ENCODE data around the gene ROR2.

Gene ROR2

DNA sequence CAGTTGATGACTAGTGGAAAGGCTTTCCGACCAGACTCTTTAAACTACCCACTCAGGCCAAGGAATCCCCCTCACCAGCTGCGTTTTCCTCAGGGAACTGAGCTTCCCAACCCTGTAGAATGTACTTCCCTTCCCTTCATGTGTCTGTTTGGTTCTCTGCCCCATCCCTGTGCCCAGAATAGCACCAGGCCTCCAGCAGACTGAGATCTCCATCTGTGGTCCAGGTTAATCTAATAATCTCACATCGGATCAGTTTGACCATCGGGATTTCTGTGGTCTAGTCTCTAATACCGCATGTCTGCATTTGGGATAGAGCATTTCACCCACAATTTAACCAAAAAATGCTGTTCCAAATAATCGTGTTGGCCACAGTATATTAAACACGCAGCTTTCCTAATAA lies 237.2 kb downstream of the ROR2 start:
- no peaks in the 10 kb centered on the region for H3K36me3 ChIP-seq (ENCODE audit: control insufficient read depth, insufficient read depth, low read length)
- no peaks in the 10 kb centered on the region for H3K27me3 ChIP-seq (ENCODE audit: control insufficient read depth, insufficient read depth, low read length)
- no peak overlapping the region for H3K9ac ChIP-seq (ENCODE audit: low read length)
- no peak overlapping the region for H3K4me3 ChIP-seq (ENCODE audit: low read length)
- H3K4me1 ChIP-seq (ENCODE audit: control insufficient read depth, insufficient read depth, low read length) = no peaks in the 10 kb centered on the region
- no peaks in the 10 kb centered on the region for H3K9me3 ChIP-seq (ENCODE audit: control insufficient read depth, low read length)

DNA sequence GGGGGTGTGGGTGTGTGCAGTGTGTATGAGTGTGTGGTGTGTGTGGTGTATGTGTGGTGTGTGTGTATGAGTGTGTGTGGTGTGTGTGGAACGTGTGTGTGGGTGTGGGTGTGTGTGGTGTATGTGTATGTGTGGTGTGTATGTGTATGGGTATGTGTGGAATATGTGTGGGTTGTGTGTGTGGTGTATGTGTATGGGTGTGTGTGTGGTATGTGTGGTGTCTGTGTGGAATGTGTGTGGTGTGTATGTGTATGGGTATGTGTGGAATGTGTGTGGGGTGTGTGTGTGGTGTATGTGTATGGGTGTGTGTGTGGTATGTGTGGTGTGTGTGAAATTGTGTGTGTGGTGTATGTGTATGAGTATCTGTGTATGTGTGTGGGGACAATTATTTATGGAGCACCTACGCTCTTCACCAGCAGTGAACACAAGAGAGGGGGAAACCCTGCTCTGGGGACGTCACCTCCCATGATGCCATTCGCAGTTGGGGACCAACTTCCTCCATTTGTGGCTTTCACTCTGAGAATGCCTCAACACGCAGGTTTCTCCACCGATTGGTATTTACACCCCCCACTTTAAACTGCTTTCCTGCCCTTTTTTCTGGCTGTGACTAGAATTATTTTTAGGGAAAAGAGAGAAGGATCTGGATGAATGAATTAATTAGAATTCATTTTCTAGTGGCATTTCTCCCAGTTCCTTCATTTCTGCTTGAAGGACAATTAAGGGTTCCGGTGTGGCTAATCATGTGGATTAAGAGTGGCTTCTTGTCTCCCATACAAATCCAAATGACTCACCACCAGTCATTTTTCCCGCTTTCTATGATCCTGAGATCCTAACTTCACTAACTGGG lies 238.1 kb downstream of the ROR2 start:
- no peaks in the 10 kb centered on the region for H3K9me3 ChIP-seq (ENCODE audit: control insufficient read depth, low read length)
- H3K4me3 ChIP-seq (ENCODE audit: low read length) = no peak overlapping the region
- H3K36me3 ChIP-seq (ENCODE audit: control insufficient read depth, insufficient read depth, low read length) = no peaks in the 10 kb centered on the region
- no peak overlapping the region for H3K9ac ChIP-seq (ENCODE audit: low read length)
- no peaks in the 10 kb centered on the region for H3K4me1 ChIP-seq (ENCODE audit: control insufficient read depth, insufficient read depth, low read length)
- no peaks in the 10 kb centered on the region for H3K27me3 ChIP-seq (ENCODE audit: control insufficient read depth, insufficient read depth, low read length)

DNA sequence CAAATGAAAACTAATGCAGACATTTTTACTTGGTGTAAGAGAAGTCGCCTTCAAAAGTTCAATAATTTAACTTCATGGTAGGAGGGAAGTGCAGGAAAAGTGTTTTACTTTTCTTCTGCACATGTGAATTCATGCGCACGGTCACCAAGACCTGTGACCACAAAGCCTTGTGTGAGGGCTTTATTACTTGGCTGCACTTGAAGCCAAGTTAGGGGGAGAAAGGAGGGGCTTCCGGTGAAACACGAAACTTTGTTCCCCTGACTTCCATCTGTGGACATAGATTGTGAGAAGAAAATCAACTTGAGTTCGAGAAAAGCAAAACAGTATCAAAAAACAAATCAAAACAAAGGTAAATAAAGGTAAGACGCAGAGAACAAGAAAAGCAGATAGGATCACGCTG lies 239.9 kb downstream of the ROR2 start:
- Histone ChIP-seq H3K36me3 (ENCODE audit: control insufficient read depth, insufficient read depth, low read length) (no peaks in the 10 kb centered on the region), H3K27me3 (ENCODE audit: control insufficient read depth, insufficient read depth, low read length) (no peaks in the 10 kb centered on the region), H3K4me3 (ENCODE audit: low read length) (no peak overlapping the region), H3K9me3 (ENCODE audit: control insufficient read depth, low read length) (no peaks in the 10 kb centered on the region), H3K9ac (ENCODE audit: low read length) (no peak overlapping the region), H3K4me1 (ENCODE audit: control insufficient read depth, insufficient read depth, low read length) (no peaks in the 10 kb centered on the region)

DNA sequence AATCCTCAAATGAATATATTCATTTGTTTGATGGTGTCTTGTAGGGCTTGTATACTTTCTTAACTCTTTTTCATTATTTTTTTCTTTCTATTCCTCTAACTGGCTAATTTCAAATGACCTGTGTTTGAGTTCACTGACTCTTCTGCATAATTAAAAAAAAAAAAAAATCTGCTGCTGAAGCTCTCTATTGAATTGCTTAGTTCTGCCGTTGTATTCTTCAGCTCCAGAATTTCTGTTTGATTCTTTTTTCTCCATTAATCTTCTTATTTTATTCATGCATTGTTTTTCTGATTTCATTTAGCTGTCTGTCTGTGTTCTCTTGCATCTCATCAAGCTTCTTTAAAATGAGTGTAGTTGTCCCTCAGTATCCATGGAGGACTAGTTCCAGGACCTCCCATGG lies 244.6 kb downstream of the ROR2 start:
- Histone ChIP-seq H3K36me3 (ENCODE audit: control insufficient read depth, insufficient read depth, low read length) (no peaks in the 10 kb centered on the region), H3K4me3 (ENCODE audit: low read length) (no peak overlapping the region), H3K27me3 (ENCODE audit: control insufficient read depth, insufficient read depth, low read length) (no peaks in the 10 kb centered on the region), H3K4me1 (ENCODE audit: control insufficient read depth, insufficient read depth, low read length) (no peaks in the 10 kb centered on the region), H3K9me3 (ENCODE audit: control insufficient read depth, low read length) (no peaks in the 10 kb centered on the region), H3K9ac (ENCODE audit: low read length) (no peak overlapping the region)

DNA sequence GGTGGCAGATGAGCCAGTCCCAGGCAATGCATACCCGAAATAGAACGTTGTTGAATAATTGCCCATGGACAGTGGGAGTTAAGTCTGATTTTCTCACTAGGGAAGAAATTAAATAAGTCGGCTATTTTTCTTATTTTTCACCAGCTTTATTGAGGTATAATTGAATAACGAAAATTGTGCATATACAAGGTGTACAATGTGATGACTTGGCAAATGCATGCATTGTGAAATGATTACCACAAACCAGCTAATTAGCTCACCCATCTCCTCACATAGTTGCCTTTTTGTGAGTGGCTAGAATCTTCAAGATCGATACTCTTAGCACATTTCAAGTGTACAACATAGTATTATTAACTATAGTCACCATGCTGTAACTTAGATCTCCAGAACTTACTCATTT lies 249.6 kb downstream of the ROR2 start:
- H3K27me3 ChIP-seq (ENCODE audit: control insufficient read depth, insufficient read depth, low read length) = no peaks in the 10 kb centered on the region
- H3K9me3 ChIP-seq (ENCODE audit: control insufficient read depth, low read length) = no peaks in the 10 kb centered on the region

DNA sequence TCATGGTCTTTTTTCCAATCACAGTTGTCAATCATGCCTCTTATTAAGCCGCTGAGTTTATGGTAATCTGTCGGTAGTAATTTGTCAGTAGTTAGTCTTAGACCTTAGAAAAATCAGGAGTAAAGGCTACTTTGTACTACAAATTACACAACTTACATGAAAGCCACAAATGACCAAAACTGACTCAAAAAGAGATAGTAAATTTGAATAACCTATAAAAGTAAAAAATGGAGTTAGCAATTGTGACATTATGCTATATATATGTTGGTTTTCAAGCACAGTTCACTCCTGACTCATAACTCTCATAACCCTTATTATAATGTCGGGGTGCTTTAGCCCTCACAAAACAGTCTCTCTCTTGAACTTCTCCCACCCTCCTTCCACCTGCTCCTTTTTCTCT lies 251.8 kb downstream of the ROR2 start:
- H3K27me3 ChIP-seq (ENCODE audit: control insufficient read depth, insufficient read depth, low read length) = no peaks in the 10 kb centered on the region

More for the DNA sequence above, 249.6 kb downstream of the ROR2 start:
- Histone ChIP-seq H3K36me3 (ENCODE audit: control insufficient read depth, insufficient read depth, low read length) (no peaks in the 10 kb centered on the region), H3K4me1 (ENCODE audit: control insufficient read depth, insufficient read depth, low read length) (no peaks in the 10 kb centered on the region), H3K4me3 (ENCODE audit: low read length) (no peak overlapping the region), H3K9ac (ENCODE audit: low read length) (no peak overlapping the region)

DNA sequence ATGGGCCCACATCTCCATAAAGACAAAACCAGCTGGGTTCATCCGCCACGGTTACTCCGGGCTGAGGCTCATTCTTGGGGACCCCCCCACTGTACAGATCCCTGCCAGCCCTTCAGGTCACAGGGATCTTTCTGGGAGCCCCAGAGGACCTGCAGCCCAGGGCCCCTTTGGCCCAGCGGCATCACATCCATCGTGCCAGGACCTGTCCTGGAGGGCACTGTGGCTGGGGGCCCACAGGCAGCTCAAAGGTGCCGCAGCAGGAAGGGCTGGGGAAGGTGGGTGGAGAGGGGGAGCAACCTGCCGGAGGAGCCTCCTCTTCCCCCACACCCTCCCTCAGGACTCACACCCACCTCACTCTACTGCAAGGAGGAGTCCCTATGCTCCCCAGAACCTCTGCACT lies 252.8 kb downstream of the ROR2 start:
- no peaks in the 10 kb centered on the region for H3K4me1 ChIP-seq (ENCODE audit: control insufficient read depth, insufficient read depth, low read length)
- H3K4me3 ChIP-seq (ENCODE audit: low read length) = no peak overlapping the region
- no peaks in the 10 kb centered on the region for H3K27me3 ChIP-seq (ENCODE audit: control insufficient read depth, insufficient read depth, low read length)
- H3K9me3 ChIP-seq (ENCODE audit: control insufficient read depth, low read length) = no peaks in the 10 kb centered on the region
- no peak overlapping the region for H3K9ac ChIP-seq (ENCODE audit: low read length)
- no peaks in the 10 kb centered on the region for H3K36me3 ChIP-seq (ENCODE audit: control insufficient read depth, insufficient read depth, low read length)

More for the DNA sequence above, 251.8 kb downstream of the ROR2 start:
- no peak overlapping the region for H3K4me3 ChIP-seq (ENCODE audit: low read length)
- H3K4me1 ChIP-seq (ENCODE audit: control insufficient read depth, insufficient read depth, low read length) = no peaks in the 10 kb centered on the region
- H3K36me3 ChIP-seq (ENCODE audit: control insufficient read depth, insufficient read depth, low read length) = no peaks in the 10 kb centered on the region
- no peaks in the 10 kb centered on the region for H3K9me3 ChIP-seq (ENCODE audit: control insufficient read depth, low read length)
- H3K9ac ChIP-seq (ENCODE audit: low read length) = no peak overlapping the region

DNA sequence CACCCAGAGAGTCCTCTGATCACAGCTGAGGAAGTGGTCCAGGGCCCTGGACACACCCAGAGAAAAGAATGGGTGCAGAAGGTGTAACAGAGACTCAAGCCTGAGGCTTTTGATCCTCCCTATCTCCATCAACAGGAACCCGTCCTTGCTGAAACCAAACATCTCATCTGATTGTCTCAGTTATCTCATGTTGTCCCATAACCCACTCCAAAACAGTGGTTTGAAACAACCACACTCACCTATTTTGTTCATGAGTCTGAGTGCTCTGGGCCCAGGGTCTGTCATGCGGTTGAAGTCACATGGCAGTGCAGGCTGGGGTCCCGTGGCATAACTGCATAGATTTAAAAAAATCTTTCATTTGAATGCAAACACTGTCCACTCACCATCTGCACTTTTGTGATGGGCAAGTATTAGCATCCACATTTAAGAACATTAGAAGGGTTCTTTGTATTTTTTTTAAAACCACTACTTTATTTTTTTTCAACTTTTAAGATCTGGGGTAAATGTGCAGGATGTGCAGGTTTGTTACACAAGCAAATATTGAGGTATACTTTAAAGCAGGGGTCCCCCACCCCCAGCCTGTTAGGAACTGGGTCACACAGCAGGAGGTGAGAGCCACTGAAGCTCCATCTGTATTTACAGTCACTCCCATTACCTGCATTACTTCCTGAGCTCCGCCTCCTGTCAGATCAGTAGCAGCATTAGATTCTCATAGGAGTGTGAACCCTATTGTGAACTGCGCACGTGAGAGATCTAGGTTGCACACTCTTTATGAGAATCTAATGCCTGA lies 255.8 kb downstream of the ROR2 start:
- H3K4me3 ChIP-seq (ENCODE audit: low read length) = no peak overlapping the region
- H3K27me3 ChIP-seq (ENCODE audit: control insufficient read depth, insufficient read depth, low read length) = no peaks in the 10 kb centered on the region
- no peaks in the 10 kb centered on the region for H3K36me3 ChIP-seq (ENCODE audit: control insufficient read depth, insufficient read depth, low read length)
- no peaks in the 10 kb centered on the region for H3K9me3 ChIP-seq (ENCODE audit: control insufficient read depth, low read length)
- peaks cover 5% of the 10 kb centered on the region for H3K4me1 ChIP-seq (ENCODE audit: control insufficient read depth, insufficient read depth, low read length)
- H3K9ac ChIP-seq (ENCODE audit: low read length) = no peak overlapping the region

DNA sequence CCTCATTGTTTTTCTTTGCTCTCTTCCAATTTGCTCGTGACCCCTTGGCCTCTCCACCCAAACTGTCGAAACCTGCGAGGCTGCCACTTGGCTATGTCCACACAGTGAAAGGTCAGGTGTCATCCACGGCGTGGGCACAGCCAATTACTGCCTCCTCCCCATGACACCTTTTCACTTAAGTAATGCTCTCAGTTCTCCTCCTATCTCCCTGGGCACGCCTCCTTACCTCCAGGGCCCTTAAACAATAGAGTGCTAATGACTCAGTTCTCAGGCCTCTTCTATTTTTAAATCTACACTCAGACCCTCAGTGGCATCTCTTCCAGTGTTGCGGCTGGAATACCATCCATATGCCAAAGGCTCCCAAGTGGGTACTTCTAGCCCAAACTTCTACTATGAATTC lies 256.8 kb downstream of the ROR2 start:
- no peaks in the 10 kb centered on the region for H3K9me3 ChIP-seq (ENCODE audit: control insufficient read depth, low read length)

DNA sequence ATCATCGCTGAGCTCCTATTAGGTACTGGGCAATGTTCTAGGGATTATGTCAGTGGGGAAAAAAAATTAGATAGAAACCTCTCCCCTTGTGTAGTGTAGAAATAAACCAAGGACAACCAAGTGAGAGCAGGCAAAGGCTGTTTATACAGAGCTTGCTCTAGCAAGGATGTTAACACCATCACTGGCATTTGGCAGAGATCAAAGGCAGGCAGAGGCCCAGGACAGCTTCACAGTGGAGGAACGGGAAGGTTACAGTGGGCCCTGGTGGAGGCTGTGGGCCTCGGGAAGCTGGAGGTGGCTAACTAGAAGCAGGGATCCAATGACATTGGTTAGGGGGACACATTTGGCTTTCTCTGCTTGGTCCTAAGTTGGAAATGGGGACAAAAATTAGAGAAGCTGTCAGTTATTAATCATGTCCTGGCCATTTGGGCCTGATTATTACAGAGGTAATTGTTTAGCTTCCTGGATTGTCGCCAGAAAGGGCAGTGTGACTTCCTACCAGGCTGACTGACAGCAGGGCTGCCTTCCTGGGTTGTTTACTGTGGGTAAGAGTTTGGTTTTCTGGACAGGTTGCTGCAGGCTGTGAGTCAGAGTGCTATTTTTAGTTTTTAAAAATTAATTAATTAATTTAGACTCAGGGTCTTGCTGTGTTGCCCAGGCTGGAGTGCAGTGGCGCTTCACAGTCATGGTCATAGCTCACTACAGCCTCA lies 259.3 kb downstream of the ROR2 start:
- no peak overlapping the region for H3K4me3 ChIP-seq (ENCODE audit: low read length)
- H3K9ac ChIP-seq (ENCODE audit: low read length) = no peak overlapping the region
- H3K27me3 ChIP-seq (ENCODE audit: control insufficient read depth, insufficient read depth, low read length) = no peaks in the 10 kb centered on the region
- no peaks in the 10 kb centered on the region for H3K9me3 ChIP-seq (ENCODE audit: control insufficient read depth, low read length)
- peaks cover 5% of the 10 kb centered on the region for H3K4me1 ChIP-seq (ENCODE audit: control insufficient read depth, insufficient read depth, low read length)
- H3K36me3 ChIP-seq (ENCODE audit: control insufficient read depth, insufficient read depth, low read length) = no peaks in the 10 kb centered on the region

More for the DNA sequence above, 256.8 kb downstream of the ROR2 start:
- Histone ChIP-seq H3K27me3 (ENCODE audit: control insufficient read depth, insufficient read depth, low read length) (no peaks in the 10 kb centered on the region), H3K4me3 (ENCODE audit: low read length) (no peak overlapping the region), H3K36me3 (ENCODE audit: control insufficient read depth, insufficient read depth, low read length) (no peaks in the 10 kb centered on the region), H3K4me1 (ENCODE audit: control insufficient read depth, insufficient read depth, low read length) (peaks cover 5% of the 10 kb centered on the region), H3K9ac (ENCODE audit: low read length) (no peak overlapping the region)

DNA sequence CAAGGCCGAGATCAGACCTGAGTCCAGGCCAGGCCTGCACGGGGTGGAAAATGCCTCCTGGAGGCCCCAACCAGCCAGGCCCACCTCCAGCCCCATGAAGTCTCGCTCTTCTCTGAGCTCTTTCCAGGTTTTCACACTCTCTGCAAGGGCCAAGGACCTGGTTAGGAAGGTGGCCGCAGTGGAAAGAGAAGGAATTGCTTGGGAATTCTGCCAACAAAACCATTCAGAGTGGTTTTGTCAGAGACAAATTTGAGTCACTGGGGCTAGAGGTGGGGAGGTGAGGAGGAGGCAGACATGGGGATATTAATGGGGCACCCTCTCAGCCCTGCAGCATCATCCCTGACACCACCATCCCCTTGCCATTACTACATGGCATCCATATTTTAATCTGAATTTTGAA lies 261.0 kb downstream of the ROR2 start:
- Histone ChIP-seq H3K9me3 (ENCODE audit: control insufficient read depth, low read length) (no peaks in the 10 kb centered on the region), H3K4me3 (ENCODE audit: low read length) (no peak overlapping the region), H3K36me3 (ENCODE audit: control insufficient read depth, insufficient read depth, low read length) (no peaks in the 10 kb centered on the region), H3K4me1 (ENCODE audit: control insufficient read depth, insufficient read depth, low read length) (peaks cover 5% of the 10 kb centered on the region), H3K9ac (ENCODE audit: low read length) (no peak overlapping the region), H3K27me3 (ENCODE audit: control insufficient read depth, insufficient read depth, low read length) (no peaks in the 10 kb centered on the region)

DNA sequence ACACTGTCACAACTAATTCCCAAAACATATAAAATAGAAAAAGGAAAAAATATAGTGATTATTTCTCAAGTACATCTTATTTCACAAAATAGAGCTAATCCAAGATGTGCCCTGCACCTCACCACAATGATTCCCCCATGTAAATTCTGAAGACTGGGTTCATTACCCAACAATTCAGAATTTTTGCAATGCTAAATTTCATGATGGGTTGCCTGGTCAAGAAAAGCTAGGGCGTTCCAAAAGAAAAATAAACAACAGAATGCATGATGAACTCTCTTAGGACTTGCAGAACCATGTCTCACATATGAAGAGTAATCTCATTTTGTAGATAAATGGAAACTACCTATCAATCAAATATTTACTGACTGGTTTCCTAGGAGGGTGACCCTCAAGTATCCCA lies 266.8 kb downstream of the ROR2 start:
- no peak overlapping the region for H3K9ac ChIP-seq (ENCODE audit: low read length)
- peaks cover 8% of the 10 kb centered on the region for H3K27me3 ChIP-seq (ENCODE audit: control insufficient read depth, insufficient read depth, low read length)
- peaks cover 4% of the 10 kb centered on the region for H3K4me1 ChIP-seq (ENCODE audit: control insufficient read depth, insufficient read depth, low read length)
- no peaks in the 10 kb centered on the region for H3K36me3 ChIP-seq (ENCODE audit: control insufficient read depth, insufficient read depth, low read length)
- no peaks in the 10 kb centered on the region for H3K9me3 ChIP-seq (ENCODE audit: control insufficient read depth, low read length)
- no peak overlapping the region for H3K4me3 ChIP-seq (ENCODE audit: low read length)
